Central memory CD8-positive, alpha-beta T cell (primary cell): ENCODE results near the gene MLLT10.
"Not testable (repeated sequence)": the region's sequence is repeated elsewhere in the genome, so short reads cannot be mapped to it uniquely, and the experiment has no call there.

Source experiments
- ATAC-seq: fragments of 150-1000 bp; cut with Tn5 transposase; replicated peaks from 2 replicates; pipeline ENCODE4 v1.10.0; 2022; ENCODE audit warnings: mild to moderate bottlenecking, moderate FRiP score, moderate number of reproducible peaks; ENCODE audit not compliant: poor library complexity, severe bottlenecking; ENCODE audit errors: extremely low read depth
- DNase-seq, 2 donors: peaks; one replicate each; pipeline ENCODE4 v3.0.0; 2021; ENCODE audit warnings: low spot score in 2 of 2
- H3K27ac Mint-ChIP-seq: one replicate; pipeline ENCODE4 v1.8.0; 2022; ENCODE audit warnings: low read depth, mild to moderate bottlenecking, moderate library complexity, mixed read lengths
- H3K27me3 Mint-ChIP-seq: one replicate; pipeline ENCODE4 v1.8.0; 2022; ENCODE audit warnings: mixed read lengths
- H3K36me3 Mint-ChIP-seq: one replicate; pipeline ENCODE4 v1.8.0; 2022; ENCODE audit warnings: mild to moderate bottlenecking, moderate library complexity, mixed read lengths; ENCODE audit not compliant: insufficient read depth
- H3K4me1 Mint-ChIP-seq: one replicate; pipeline ENCODE4 v1.8.0; 2022; ENCODE audit warnings: mixed read lengths
- H3K4me3 Mint-ChIP-seq: one replicate; pipeline ENCODE4 v1.8.0; 2022; ENCODE audit warnings: mild to moderate bottlenecking, moderate library complexity, mixed read lengths
- H3K9me3 Mint-ChIP-seq: one replicate; pipeline ENCODE4 v1.8.0; 2022; ENCODE audit warnings: mixed read lengths

The MLLT10 gene

GRCh38 chr10:21700474-21700873 is 166.4 kb downstream of the MLLT10 start:
- DNase-seq (no peak), ATAC-seq (no peak)
- H3K36me3 Mint-ChIP-seq = peaks cover 8% of the 10 kb centered on the region
- H3K27me3 Mint-ChIP-seq = no peaks in the 10 kb centered on the region
- no peak overlapping the region for H3K27ac Mint-ChIP-seq
- peaks cover 41% of the 10 kb centered on the region for H3K4me1 Mint-ChIP-seq
- H3K4me3 Mint-ChIP-seq = no peak overlapping the region
- peaks cover 11% of the 10 kb centered on the region for H3K9me3 Mint-ChIP-seq

GRCh38 chr10:21702633-21703111 is 168.6 kb downstream of the MLLT10 start:
- Mint-ChIP-seq H3K27me3 (no peaks in the 10 kb centered on the region), H3K36me3 (peaks cover 4% of the 10 kb centered on the region), H3K9me3 (peaks cover 11% of the 10 kb centered on the region), H3K27ac (peak overlapping the region; percentile 63), H3K4me3 (peak overlapping the region; percentile 54), H3K4me1 (peaks cover 44% of the 10 kb centered on the region)
- peak; percentile 65 for ATAC-seq
- DNase-seq = no peak

- no peak overlapping the region for H3K4me3 Mint-ChIP-seq
- peaks cover 11% of the 10 kb centered on the region for H3K9me3 Mint-ChIP-seq
- H3K4me1 Mint-ChIP-seq = peaks cover 45% of the 10 kb centered on the region
- peaks cover 11% of the 10 kb centered on the region for H3K36me3 Mint-ChIP-seq
- no peaks in the 10 kb centered on the region for H3K27me3 Mint-ChIP-seq
- ATAC-seq (no peak), DNase-seq (no peak)
- H3K27ac Mint-ChIP-seq = no peak overlapping the region
These were observed 171.3 kb downstream of the MLLT10 start for GRCh38 chr10:21705142-21705827.

GRCh38 chr10:21705828-21706176 is 171.8 kb downstream of the MLLT10 start:
- Mint-ChIP-seq H3K9me3 (peaks cover 7% of the 10 kb centered on the region), H3K4me1 (peaks cover 45% of the 10 kb centered on the region), H3K4me3 (no peak overlapping the region), H3K27me3 (no peaks in the 10 kb centered on the region), H3K36me3 (peaks cover 11% of the 10 kb centered on the region), H3K27ac (no peak overlapping the region)
- DNase-seq (no peak), ATAC-seq (no peak)

- DNase-seq = no peak
- Mint-ChIP-seq H3K27me3 (no peaks in the 10 kb centered on the region), H3K4me3 (no peak overlapping the region), H3K27ac (no peak overlapping the region), H3K4me1 (peaks cover 40% of the 10 kb centered on the region), H3K36me3 (peaks cover 13% of the 10 kb centered on the region), H3K9me3 (no peaks in the 10 kb centered on the region)
- ATAC-seq = no peak
These were observed 173.5 kb downstream of the MLLT10 start for GRCh38 chr10:21707498-21707897.

- Mint-ChIP-seq H3K9me3 (no peaks in the 10 kb centered on the region), H3K4me3 (no peak overlapping the region), H3K27me3 (no peaks in the 10 kb centered on the region), H3K4me1 (peaks cover 19% of the 10 kb centered on the region), H3K36me3 (peaks cover 27% of the 10 kb centered on the region), H3K27ac (peak overlapping the region; percentile 17)
- DNase-seq (no peak), ATAC-seq (no peak)
These were observed 178.9 kb downstream of the MLLT10 start for GRCh38 chr10:21712975-21713374.

- no peaks in the 10 kb centered on the region for H3K9me3 Mint-ChIP-seq
- H3K4me3 Mint-ChIP-seq = no peak overlapping the region
- no peak overlapping the region for H3K27ac Mint-ChIP-seq
- H3K36me3 Mint-ChIP-seq = peaks cover 31% of the 10 kb centered on the region
- peaks cover 21% of the 10 kb centered on the region for H3K4me1 Mint-ChIP-seq
- DNase-seq (no peak), ATAC-seq (no peak)
- H3K27me3 Mint-ChIP-seq = no peaks in the 10 kb centered on the region
These were observed 181.6 kb downstream of the MLLT10 start for GRCh38 chr10:21715531-21716195.

- peaks cover 29% of the 10 kb centered on the region for H3K36me3 Mint-ChIP-seq
- H3K4me3 Mint-ChIP-seq, ATAC-seq, H3K27me3 Mint-ChIP-seq, H3K9me3 Mint-ChIP-seq, DNase-seq: not testable (repeated sequence)
- H3K27ac Mint-ChIP-seq = peak overlapping the region; percentile 75
- H3K4me1 Mint-ChIP-seq = peaks cover 21% of the 10 kb centered on the region
These were observed 183.5 kb downstream of the MLLT10 start for GRCh38 chr10:21717437-21718054.

GRCh38 chr10:21719502-21719901 is 185.5 kb downstream of the MLLT10 start:
- Mint-ChIP-seq H3K4me3 (no peak overlapping the region), H3K4me1 (peaks cover 22% of the 10 kb centered on the region), H3K9me3 (no peaks in the 10 kb centered on the region), H3K36me3 (peaks cover 17% of the 10 kb centered on the region), H3K27ac (no peak overlapping the region), H3K27me3 (no peaks in the 10 kb centered on the region)
- DNase-seq = no peak
- ATAC-seq = no peak

- H3K27ac Mint-ChIP-seq = no peak overlapping the region
- ATAC-seq = no peak
These were observed 186.1 kb downstream of the MLLT10 start for GRCh38 chr10:21720090-21720489.

GRCh38 chr10:21721000-21721665 is 187.1 kb downstream of the MLLT10 start:
- peaks cover 15% of the 10 kb centered on the region for H3K36me3 Mint-ChIP-seq
- H3K4me3 Mint-ChIP-seq = no peak overlapping the region
- ATAC-seq = no peak
- DNase-seq = no peak
- no peaks in the 10 kb centered on the region for H3K27me3 Mint-ChIP-seq
- peaks cover 26% of the 10 kb centered on the region for H3K4me1 Mint-ChIP-seq
- H3K9me3 Mint-ChIP-seq = no peaks in the 10 kb centered on the region
- H3K27ac Mint-ChIP-seq = no peak overlapping the region

More at GRCh38 chr10:21720090-21720489, 186.1 kb downstream of the MLLT10 start:
- H3K27me3 Mint-ChIP-seq = no peaks in the 10 kb centered on the region
- H3K4me1 Mint-ChIP-seq = peaks cover 26% of the 10 kb centered on the region
- DNase-seq = no peak
- no peak overlapping the region for H3K4me3 Mint-ChIP-seq
- no peaks in the 10 kb centered on the region for H3K9me3 Mint-ChIP-seq
- H3K36me3 Mint-ChIP-seq = peaks cover 14% of the 10 kb centered on the region

GRCh38 chr10:21722209-21722608 is 188.2 kb downstream of the MLLT10 start:
- H3K4me1 Mint-ChIP-seq = peaks cover 26% of the 10 kb centered on the region
- no peak overlapping the region for H3K4me3 Mint-ChIP-seq
- no peaks in the 10 kb centered on the region for H3K9me3 Mint-ChIP-seq
- no peak overlapping the region for H3K27ac Mint-ChIP-seq
- H3K27me3 Mint-ChIP-seq = no peaks in the 10 kb centered on the region
- DNase-seq = no peak
- peaks cover 19% of the 10 kb centered on the region for H3K36me3 Mint-ChIP-seq
- no peak for ATAC-seq
